B cell (primary cell): Measurements from ENCODE around the gene GPR149. TPM values are rescaled to one million over a fixed set of nuclear protein-coding genes. Genes with fewer than 3 reads are reported as not detected.

Experiments used
- ATAC-seq: fragments of 200-7000 bp; cut with Tn5 transposase; one replicate; pipeline ENCODE4 v1.10.0; 2021; ENCODE audit warnings: low read depth, mild to moderate bottlenecking, moderate number of reproducible peaks, moderate library complexity
- CTCF ChIA-PET: fragments of 350-600 bp; sonication (Branson Sonifier 250); formaldehyde crosslinking; loops from one replicate; lab custom pipeline; 2021; ENCODE audit warnings: antibody characterized with exemption, inconsistent platforms; lab: Charles Lee
- POLR2A ChIA-PET: fragments of 350-600 bp; sonication (Branson Sonifier 250); formaldehyde crosslinking; loops from one replicate; lab custom pipeline; 2021; ENCODE audit warnings: antibody characterized with exemption; lab: Charles Lee
- DNase-seq: peaks from one replicate; pipeline ENCODE4 v3.0.0; 2013
- H2AFZ ChIP-seq: 2 replicates; pipeline ENCODE4 v1.6.1; 2012; ENCODE audit warnings: mild to moderate bottlenecking, low read depth, low read length; ENCODE audit not compliant: insufficient read depth, poor library complexity, severe bottlenecking
- H3K27ac ChIP-seq, 2 donors: 1 replicate in 1 of 2; 2 replicates in 1 of 2; pipeline ENCODE4 v1.5.1; 2012 to 2013; ENCODE audit warnings: low read length in 2 of 2, mild to moderate bottlenecking in 2 of 2, moderate library complexity in 1 of 2
- H3K27me3 ChIP-seq, 4 experiments: fragments of 200-600 bp in 1 of 4; sonication (generic) in 1 of 4; replicated peaks in 1 of 4; 1 replicate in 2 of 4; 2 replicates in 2 of 4; pipeline versions ENCODE4 v1.6.1 to v1.7.0; 2013 to 2016; ENCODE audit warnings: low read length in 3 of 4, mild to moderate bottlenecking in 2 of 4, mixed read lengths in 1 of 4, moderate library complexity in 1 of 4; ENCODE audit not compliant: insufficient read depth in 4 of 4, control insufficient read depth in 3 of 4; ENCODE audit errors: control extremely low read depth in 1 of 4
- H3K36me3 ChIP-seq, 2 experiments: replicated peaks in 1 of 2; 1 replicate in 1 of 2; 2 replicates in 1 of 2; pipeline versions ENCODE4 v1.6.1 to v1.7.1; 2013; ENCODE audit warnings: low read length in 1 of 2; ENCODE audit not compliant: insufficient read depth in 2 of 2, control insufficient read depth in 1 of 2; ENCODE audit errors: control extremely low read depth in 1 of 2, extremely low read depth in 1 of 2
- H3K4me1 ChIP-seq, 2 donors: fragments of 200-600 bp in 1 of 2; sonication (generic) in 1 of 2; 1 replicate in 1 of 2; 2 replicates in 1 of 2; pipeline versions ENCODE4 v1.5.1 to v1.6.1; 2013 to 2017; ENCODE audit warnings: low read length in 2 of 2; ENCODE audit not compliant: control insufficient read depth in 2 of 2, insufficient read depth in 2 of 2
- H3K4me2 ChIP-seq: replicated peaks from 2 replicates; pipeline ENCODE3; 2012; ENCODE audit warnings: mild to moderate bottlenecking, low read depth, low read length; ENCODE audit not compliant: poor library complexity, severe bottlenecking
- H3K4me3 ChIP-seq, 5 experiments: fragments of 200-600 bp in 1 of 5; sonication (generic) in 1 of 5; 1 replicate in 3 of 5; 2 replicates in 2 of 5; pipeline versions ENCODE4 v1.5.1 to v1.7.0; 2011 to 2016; ENCODE audit warnings: low read length in 4 of 5, mild to moderate bottlenecking in 4 of 5, low read depth in 2 of 5, control low read depth in 1 of 5, moderate library complexity in 1 of 5; ENCODE audit not compliant: insufficient read depth in 1 of 5; ENCODE audit errors: control extremely low read depth in 1 of 5, extremely low read depth in 1 of 5
- H3K79me2 ChIP-seq: fragments of 200-600 bp; sonication (generic); one replicate; pipeline ENCODE4 v1.6.0; 2016; ENCODE audit warnings: low read length; ENCODE audit not compliant: control insufficient read depth, insufficient read depth
- H3K9ac ChIP-seq: fragments of 200-600 bp; sonication (generic); 2 replicates; pipeline ENCODE4 v1.6.1; 2017; ENCODE audit warnings: mild to moderate bottlenecking, low read length, moderate library complexity
- H3K9me3 ChIP-seq, 3 donors: one replicate each; pipeline versions ENCODE4 v1.6.1 to v1.7.1; 2013; ENCODE audit warnings: low read length in 2 of 3; ENCODE audit not compliant: control insufficient read depth in 2 of 3, insufficient read depth in 1 of 3; ENCODE audit errors: control extremely low read depth in 1 of 3
- H4K20me1 ChIP-seq: 2 replicates; pipeline ENCODE4 v1.6.0; 2012; ENCODE audit warnings: mild to moderate bottlenecking, low read length; ENCODE audit not compliant: insufficient read depth, control insufficient read depth, poor library complexity, severe bottlenecking
- H3K27ac Mint-ChIP-seq: one replicate; pipeline ENCODE4 v1.8.0; 2021; ENCODE audit warnings: mixed read lengths
- H3K27me3 Mint-ChIP-seq: one replicate; pipeline ENCODE4 v1.8.0; 2021; ENCODE audit warnings: mixed read lengths
- H3K4me1 Mint-ChIP-seq: one replicate; pipeline ENCODE4 v1.8.0; 2021; ENCODE audit warnings: mixed read lengths
- H3K4me3 Mint-ChIP-seq: one replicate; pipeline ENCODE4 v1.8.0; 2021; ENCODE audit warnings: mixed read lengths
- H3K9me3 Mint-ChIP-seq: one replicate; pipeline ENCODE4 v1.8.0; 2022; ENCODE audit warnings: mixed read lengths; ENCODE audit not compliant: insufficient read depth
- EZH2 ChIP-seq: IDR thresholded peaks from 2 replicates; pipeline ENCODE4 v1.6.1; 2012; ENCODE audit warnings: borderline replicate concordance, low read depth, mild to moderate bottlenecking, moderate library complexity, low read length; ENCODE audit not compliant: insufficient read depth, poor library complexity, severe bottlenecking
- WGBS: methylation state at CpG from one replicate; pipeline ENCODE4 v1.1.5; 2013; ENCODE audit warnings: missing lambda C conversion rate; ENCODE audit not compliant: insufficient coverage; 5-methylcytosine and 5-hydroxymethylcytosine counted together
- intact Hi-C: fragments of 100-400 bp; cut with micrococcal nuclease; formaldehyde crosslinking; loops from one replicate; pipeline ENCODE4 v1.10.0; 2022
- polyA plus RNA-seq: library from polyadenylated mRNA; depleted of rRNA; stranded (reverse); fragments of >200 nt; gene quantifications from 2 replicates; pipeline ENCODE4 v1.2.3, GENCODE V29; 2012
- total RNA-seq, 2 donors: library from RNA; stranded (reverse); fragments of 120-200 nt in 1 of 2; gene quantifications; 1 replicate in 1 of 2; 2 replicates in 1 of 2; pipeline versions ENCODE4 v1.2.3 to v1.2.4, GENCODE V29; 2013 to 2022
- TF ChIP-seq, protein P1 (sequence below): fragments of 200-600 bp; IDR thresholded peaks from one replicate; pipeline ENCODE4 v1.8.0; 2022; ENCODE audit warnings: antibody characterized with exemption, mild to moderate bottlenecking

Gene GPR149
- total and polyA plus RNA-seq, 2 donors (not counting 1 experiment from before 2014, with no cell fraction given), result not detected

GRCh38 chr3:154469585-154469984 lies 39.6 kb upstream of the GPR149 start:
- H4K20me1 ChIP-seq, result no peaks in the 10 kb centered on the region
- H3K4me3 ChIP-seq, result no peak overlapping the region
- H3K36me3 ChIP-seq, result no peaks in the 10 kb centered on the region
- no peak overlapping the region for H3K4me2 ChIP-seq
- no peak for DNase-seq
- H3K27me3 Mint-ChIP-seq, result no peaks in the 10 kb centered on the region
- H3K27ac ChIP-seq, result no peak overlapping the region
- H3K4me1 Mint-ChIP-seq, result no peaks in the 10 kb centered on the region
- H3K4me3 Mint-ChIP-seq, result no peak overlapping the region
- ATAC-seq, result no peak
- no peak overlapping the region for H3K9ac ChIP-seq
- no peaks in the 10 kb centered on the region for H3K9me3 ChIP-seq
- WGBS, result no CpG with 5 or more reads among the region's 1 CpG
- TF ChIP-seq EZH2, result no peak
- TF ChIP-seq, protein P1, sequence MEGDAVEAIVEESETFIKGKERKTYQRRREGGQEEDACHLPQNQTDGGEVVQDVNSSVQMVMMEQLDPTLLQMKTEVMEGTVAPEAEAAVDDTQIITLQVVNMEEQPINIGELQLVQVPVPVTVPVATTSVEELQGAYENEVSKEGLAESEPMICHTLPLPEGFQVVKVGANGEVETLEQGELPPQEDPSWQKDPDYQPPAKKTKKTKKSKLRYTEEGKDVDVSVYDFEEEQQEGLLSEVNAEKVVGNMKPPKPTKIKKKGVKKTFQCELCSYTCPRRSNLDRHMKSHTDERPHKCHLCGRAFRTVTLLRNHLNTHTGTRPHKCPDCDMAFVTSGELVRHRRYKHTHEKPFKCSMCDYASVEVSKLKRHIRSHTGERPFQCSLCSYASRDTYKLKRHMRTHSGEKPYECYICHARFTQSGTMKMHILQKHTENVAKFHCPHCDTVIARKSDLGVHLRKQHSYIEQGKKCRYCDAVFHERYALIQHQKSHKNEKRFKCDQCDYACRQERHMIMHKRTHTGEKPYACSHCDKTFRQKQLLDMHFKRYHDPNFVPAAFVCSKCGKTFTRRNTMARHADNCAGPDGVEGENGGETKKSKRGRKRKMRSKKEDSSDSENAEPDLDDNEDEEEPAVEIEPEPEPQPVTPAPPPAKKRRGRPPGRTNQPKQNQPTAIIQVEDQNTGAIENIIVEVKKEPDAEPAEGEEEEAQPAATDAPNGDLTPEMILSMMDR, result no peak
- H2AFZ ChIP-seq, result no peak overlapping the region
- H3K4me1 ChIP-seq, result no peaks in the 10 kb centered on the region
- ChIA-PET POLR2A (no interaction called here), CTCF (no interaction called here)
- no peaks in the 10 kb centered on the region for H3K79me2 ChIP-seq
- no peak overlapping the region for H3K27ac Mint-ChIP-seq
- peaks cover 4% of the 10 kb centered on the region for H3K9me3 Mint-ChIP-seq
- H3K27me3 ChIP-seq, result no peaks in the 10 kb centered on the region
- intact Hi-C loops, result no loop called here

GRCh38 chr3:154464440-154465190 lies 34.6 kb upstream of the GPR149 start:
- no peak overlapping the region for H3K27ac ChIP-seq
- H2AFZ ChIP-seq, result no peak overlapping the region
- H3K36me3 ChIP-seq, result no peaks in the 10 kb centered on the region
- H3K9ac ChIP-seq, result no peak overlapping the region
- no peak for DNase-seq
- H3K4me3 Mint-ChIP-seq, result no peak overlapping the region
- H3K27ac Mint-ChIP-seq, result no peak overlapping the region
- H3K9me3 Mint-ChIP-seq, result no peaks in the 10 kb centered on the region
- H3K4me1 Mint-ChIP-seq, result no peaks in the 10 kb centered on the region
- no peaks in the 10 kb centered on the region for H3K27me3 ChIP-seq
- no peaks in the 10 kb centered on the region for H3K79me2 ChIP-seq
- intact Hi-C loops, result no loop called here
- no peaks in the 10 kb centered on the region for H3K27me3 Mint-ChIP-seq
- H4K20me1 ChIP-seq, result no peaks in the 10 kb centered on the region
- no peak overlapping the region for H3K4me3 ChIP-seq
- no peak overlapping the region for H3K4me2 ChIP-seq
- no peaks in the 10 kb centered on the region for H3K4me1 ChIP-seq
- no peak for ATAC-seq
- no peaks in the 10 kb centered on the region for H3K9me3 ChIP-seq
- POLR2A ChIA-PET, result no interaction called here
- CTCF ChIA-PET, result no interaction called here
- TF ChIP-seq EZH2, result no peak
- TF ChIP-seq, protein P1, result no peak
